K562 (cell line): Measurements from ENCODE around the gene OGDH. TPM values are rescaled to one million over a fixed set of nuclear protein-coding genes. Genes with fewer than 3 reads are reported as not detected.
A peak's percentile ranks its signal among the peaks of the same experiment; 100 is the strongest.

Experiments
- FOXO4 ChIP-seq: fragments of 450-650 bp; formaldehyde crosslinking; IDR thresholded peaks from 2 replicates; pipeline ENCODE4 v1.4.0; 2020; ENCODE audit warnings: mild to moderate bottlenecking, moderate library complexity
- GABPB1 ChIP-seq: sonication (generic); formaldehyde crosslinking; IDR thresholded peaks from 2 replicates; pipeline ENCODE4 v1.8.0; 2022; ENCODE audit warnings: mild to moderate bottlenecking, missing genetic modification reagents
- MAX ChIP-seq: sonication (generic); formaldehyde crosslinking; IDR thresholded peaks from 2 replicates; pipeline ENCODE4 v1.9.0; 2022; ENCODE audit warnings: mild to moderate bottlenecking, missing genetic modification reagents
- MCM5 ChIP-seq: fragments of 450-650 bp; IDR thresholded peaks from 2 replicates; pipeline ENCODE4 v1.6.1; 2016; ENCODE audit warnings: low read depth
- MNT ChIP-seq, 2 experiments: fragments of 450-650 bp; conservative IDR thresholded peaks; 2 replicates each; pipeline ENCODE4 v1.6.1; 2017; ENCODE audit warnings: mild to moderate bottlenecking in 2 of 2, moderate library complexity in 2 of 2
- NFIC ChIP-seq: fragments of 450-650 bp; IDR thresholded peaks from 2 replicates; pipeline ENCODE4 v1.6.1; 2017; ENCODE audit warnings: mild to moderate bottlenecking, inconsistent platforms
- NFRKB ChIP-seq: fragments of 450-650 bp; IDR thresholded peaks from 2 replicates; pipeline ENCODE4 v1.6.1; 2016; ENCODE audit warnings: low read depth
- POU5F1 ChIP-seq: fragments of 150-350 bp; IDR thresholded peaks from 2 replicates; pipeline ENCODE4 v1.6.1; 2014; ENCODE audit warnings: borderline replicate concordance, low read length, low read depth, mild to moderate bottlenecking; ENCODE audit not compliant: partially characterized antibody
- SRSF1 ChIP-seq: fragments of 200-400 bp; formaldehyde crosslinking; IDR thresholded peaks from 2 replicates; pipeline ENCODE4 v1.6.1; 2017; ENCODE audit warnings: mild to moderate bottlenecking, low read depth, low read length, moderate library complexity
- STAT6 ChIP-seq: sonication (generic); formaldehyde crosslinking; IDR thresholded peaks from 2 replicates; pipeline ENCODE4 v1.8.1; 2023; ENCODE audit warnings: mild to moderate bottlenecking, missing genetic modification reagents
- TCF15 ChIP-seq: fragments of 250-450 bp; sonication (Bioruptor Pico); IDR thresholded peaks from 2 replicates; pipeline ENCODE4 v1.8.0; 2022; ENCODE audit warnings: moderate library complexity, mild to moderate bottlenecking, inconsistent platforms
- TFE3 ChIP-seq: fragments of 450-650 bp; formaldehyde crosslinking; IDR thresholded peaks from 2 replicates; pipeline ENCODE4 v1.4.0; 2020; ENCODE audit warnings: mild to moderate bottlenecking, mixed read lengths
- ZC3H4 ChIP-seq: sonication (generic); formaldehyde crosslinking; IDR thresholded peaks from 2 replicates; pipeline ENCODE4 v1.9.0; 2021; ENCODE audit warnings: missing genetic modification reagents, borderline replicate concordance
- ZNF165 ChIP-seq: fragments of 250-450 bp; sonication (Bioruptor Pico); IDR thresholded peaks from 2 replicates; pipeline ENCODE4 v1.4.0; 2020; ENCODE audit warnings: borderline replicate concordance
- ZNF280B ChIP-seq: fragments of 250-450 bp; sonication (Bioruptor Pico); IDR thresholded peaks from 2 replicates; pipeline ENCODE4 v1.5.1; 2021; ENCODE audit warnings: mild to moderate bottlenecking
- ZNF507 ChIP-seq: conservative IDR thresholded peaks from 2 replicates; pipeline ENCODE4 v1.6.1; 2017; ENCODE audit warnings: missing genetic modification characterization, missing compliant biosample characterization
- ZNF551 ChIP-seq: fragments of 250-450 bp; sonication (Bioruptor Pico); IDR thresholded peaks from 2 replicates; pipeline ENCODE4 v1.5.0; 2021; ENCODE audit warnings: mild to moderate bottlenecking, moderate library complexity
- polyA plus RNA-seq, 8 experiments: library from polyadenylated mRNA; depleted of rRNA in 4 of 8; stranded (reverse) in 5 of 8; unstranded in 3 of 8; fragments of >200 nt; fragmentation: Nextera tagmentation in 2 of 8; fragmentation: Illumina TruSeq in 1 of 8; extraction: Ambion mirVana in 2 of 8; extraction: Trizol in 1 of 8; gene quantifications; 2 replicates each; pipeline versions ENCODE4 v1.2.1 to v1.2.3, GENCODE V29; 2011 to 2014; ENCODE audit warnings: inconsistent platforms in 1 of 8, missing spikeins in 1 of 8
- total RNA-seq, 7 experiments: library from RNA; depleted of rRNA in 6 of 7; stranded (reverse); fragments of >200 nt in 6 of 7; fragmentation: Illumina TruSeq in 2 of 7; extraction: Trizol in 2 of 7; gene quantifications; 2 replicates each; pipeline versions ENCODE4 v1.2.1 to v1.2.3, GENCODE V29; 2011 to 2021; ENCODE audit warnings: low replicate concordance in 1 of 7

The OGDH gene
- total and polyA plus RNA-seq, 9 of the 15 experiments (the other 6 are each of a cell fraction or from before 2014, with no cell fraction given), result 3.1 to 80.3 (median 23.5) TPM

- TF ChIP-seq MNT (conservative IDR thresholded peaks at IDR 0.05) (peak in 1 of 2 experiments; percentile 18; a peak in 2 of 4 replicates), GABPB1 (CRISPR knock-in tag) (0 out of 2 replicates have a peak, but pooled peaks have one; percentile 1), TFE3 (CRISPR knock-in tag) (no peak), NFRKB (no peak), ZNF507 (tag) (no peak), STAT6 (CRISPR knock-in tag) (no peak), ZNF280B (CRISPR knock-in tag) (no peak), ZNF551 (CRISPR knock-in tag) (no peak), FOXO4 (CRISPR knock-in tag) (no peak), ZC3H4 (CRISPR knock-in tag) (no peak), TCF15 (CRISPR knock-in tag) (no peak), NFIC (no peak), ZNF165 (CRISPR knock-in tag) (no peak), SRSF1 (no peak), MAX (CRISPR knock-in tag) (no peak), MCM5 (no peak), POU5F1 (no peak)
These were observed 978 bp downstream of the OGDH start (continued) for GRCh38 chr7:44607141-44608068.
